Measurements from ENCODE around the gene PGGT1B. TPM values are rescaled to one million over a fixed set of nuclear protein-coding genes. Genes with fewer than 3 reads are reported as not detected.
A peak's percentile ranks its signal among the peaks of the same experiment; 100 is the strongest.

Gene PGGT1B
- total and polyA plus RNA-seq, 12 donors, result 2.0 to 31.7 (median 28.0) TPM

- no peak overlapping the region for H3K4me3 ChIP-seq
- H3K36me3 ChIP-seq, result peaks cover 0 to 25% (median 4%) of the 10 kb centered on the region in 9 donors
- DNase-seq, result no peak
- intact Hi-C loops (cut with DNase I), result loop anchor here in 9 of 10 donors (5.0 to 10.0 kb wide), 4 partner anchors 149 to 1634 kb away; no protein-coding TSS in a partner anchor
- no peaks in the 10 kb centered on the region for H3K27me3 ChIP-seq
- peaks cover 0 to 24% (median 11%) of the 10 kb centered on the region in 9 donors for H3K4me1 ChIP-seq
- no peaks in the 10 kb centered on the region for H3K9me3 ChIP-seq
- no peak overlapping the region for H3K27ac ChIP-seq
- peak; percentile 59 to 80 (median 68) for TF ChIP-seq CTCF (IDR thresholded peaks at IDR 0.05)
- peak in 1 of 8 donors; percentile 54 for ATAC-seq
- WGBS, 2 donors, result 29 to 52% methylated on average over 3 of the region's 3 CpGs
Observed at GRCh38 chr5:115246361-115246991, 16.2 kb downstream of the PGGT1B start.

- DNase-seq, result no peak
- intact Hi-C loops (cut with DNase I), result loop anchor here in 3 of 10 donors (10.0 kb wide), 2 partner anchors 149 to 1629 kb away; no protein-coding TSS in a partner anchor
- TF ChIP-seq CTCF (IDR thresholded peaks at IDR 0.05), result no peak
- ATAC-seq, result peak in 1 of 8 donors; percentile 44
- Histone ChIP-seq H3K27ac (no peak overlapping the region), H3K4me1 (peaks cover 0 to 24% (median 11%) of the 10 kb centered on the region in 9 donors), H3K9me3 (no peaks in the 10 kb centered on the region), H3K27me3 (no peaks in the 10 kb centered on the region), H3K36me3 (peaks cover 0 to 39% (median 21%) of the 10 kb centered on the region in 9 donors), H3K4me3 (no peak overlapping the region)
Observed at GRCh38 chr5:115243412-115243811, 19.3 kb downstream of the PGGT1B start.

GRCh38 chr5:115241881-115242642 is 20.6 kb downstream of the PGGT1B start:
- Histone ChIP-seq H3K4me3 (no peak overlapping the region), H3K27ac (no peak overlapping the region), H3K27me3 (no peaks in the 10 kb centered on the region), H3K9me3 (no peaks in the 10 kb centered on the region), H3K36me3 (peaks cover 0 to 47% (median 15%) of the 10 kb centered on the region in 9 donors), H3K4me1 (peaks cover 0 to 28% (median 11%) of the 10 kb centered on the region in 9 donors)
- peak in 1 of 8 donors; percentile 42 for ATAC-seq
- TF ChIP-seq CTCF (IDR thresholded peaks at IDR 0.05), result no peak
- no peak for DNase-seq
- intact Hi-C loops (cut with DNase I), result loop anchor here in 3 of 10 donors (10.0 kb wide), 2 partner anchors 147 to 1627 kb away; no protein-coding TSS in a partner anchor
- 39 to 52% methylated on average over 4 of the region's 4 CpGs for WGBS, 2 donors

- Histone ChIP-seq H3K4me1 (peaks cover 0 to 6% (median 0%) of the 10 kb centered on the region in 9 donors), H3K4me3 (no peak overlapping the region), H3K27ac (no peak overlapping the region), H3K9me3 (no peaks in the 10 kb centered on the region), H3K36me3 (peaks cover 0 to 85% (median 15%) of the 10 kb centered on the region in 9 donors), H3K27me3 (no peaks in the 10 kb centered on the region)
- 87 to 90% methylated on average over 3 of the region's 3 CpGs for WGBS, 2 donors
- intact Hi-C loops (cut with DNase I), result loop anchor here in 1 of 10 donors (5.0 kb wide), 1 partner anchor 140 kb away; no protein-coding TSS in a partner anchor
- ATAC-seq (no peak), DNase-seq (no peak)
- no peak for TF ChIP-seq CTCF (IDR thresholded peaks at IDR 0.05)
Observed at GRCh38 chr5:115237066-115237465, 25.6 kb downstream of the PGGT1B start.

Data from heart right ventricle (tissue), 16 donors.